ENCODE data around the gene TRIM22. TPM values are rescaled to one million over a fixed set of nuclear protein-coding genes. Genes with fewer than 3 reads are reported as not detected.

TRIM22 gene
- total RNA-seq, 6 experiments from 2014 or later: 77.9 to 131 (median 118) TPM

GRCh38 chr11:5749836-5750235, 60.2 kb downstream of the TRIM22 start:
- TF ChIP-seq CTCF (IDR thresholded peaks at IDR 0.05): no peak
- H3K27me3 Mint-ChIP-seq (ENCODE audit: insufficient read depth): 0 out of 2 replicates have a peak, but pooled peaks cover 2% of the 10 kb centered on the region
- no peaks in the 10 kb centered on the region for H3K36me3 Mint-ChIP-seq (ENCODE audit: low read depth)
- DNase-seq: no peak
- H3K27ac Mint-ChIP-seq: no peak overlapping the region
- no peaks in the 10 kb centered on the region for H3K9me3 Mint-ChIP-seq
- no peaks in the 10 kb centered on the region for H3K4me1 Mint-ChIP-seq (ENCODE audit: low read depth)
- no peak overlapping the region for H3K4me3 Mint-ChIP-seq

GRCh38 chr11:5753943-5754342, 64.4 kb downstream of the TRIM22 start, which contains the start of gene OR52N4:
Gene OR52N4, plus strand, starts transcription at chr11:5754243. Its CDS starts 498 bp downstream, at chr11:5754741.
- Mint-ChIP-seq H3K9me3 (no peaks in the 10 kb centered on the region), H3K36me3 (ENCODE audit: low read depth) (no peaks in the 10 kb centered on the region), H3K4me1 (ENCODE audit: low read depth) (no peaks in the 10 kb centered on the region), H3K4me3 (no peak within 1 kb of the TSS), H3K27me3 (ENCODE audit: insufficient read depth) (no peaks in the 10 kb centered on the region), H3K27ac (no peak within 1 kb of the TSS)
- TF ChIP-seq CTCF (IDR thresholded peaks at IDR 0.05): no peak
- no peak for DNase-seq

Other genes with a start within 250 kb of the TRIM22 start
- gene OR51I1, start 248.3 kb upstream of the TRIM22 start, total RNA-seq (2021; fragmentation: NEBNext Ultra II Directional; extraction: Animal tissue kit (Norgen Biotek cat#: 25700)): not detected
- not detected for gene OR51I2, start 240.5 kb upstream of the TRIM22 start, total RNA-seq (2021; fragmentation: NEBNext Ultra II Directional; extraction: Animal tissue kit (Norgen Biotek cat#: 25700))
- not detected for gene OR52D1, start 201.1 kb upstream of the TRIM22 start, total RNA-seq (2021; fragmentation: NEBNext Ultra II Directional; extraction: Animal tissue kit (Norgen Biotek cat#: 25700))
- gene UBQLN3, start 179.8 kb upstream of the TRIM22 start, total RNA-seq (2021; fragmentation: NEBNext Ultra II Directional; extraction: Animal tissue kit (Norgen Biotek cat#: 25700)): not detected
- under 1 TPM in 5 of 6 experiments, not detected in 1; 0.07 to 0.17 (median 0.11) TPM for gene UBQLNL, start 173.1 kb upstream of the TRIM22 start, total RNA-seq (2021; fragmentation: NEBNext Ultra II Directional; extraction: Animal tissue kit (Norgen Biotek cat#: 25700))
- not detected for gene OR52H1, start 141.2 kb upstream of the TRIM22 start, total RNA-seq (2021; fragmentation: NEBNext Ultra II Directional; extraction: Animal tissue kit (Norgen Biotek cat#: 25700))
- not detected for gene OR52B6, start 108.9 kb upstream of the TRIM22 start, total RNA-seq (2021; fragmentation: NEBNext Ultra II Directional; extraction: Animal tissue kit (Norgen Biotek cat#: 25700))
- 1 to 10 TPM; 4.0 to 9.0 (median 6.6) TPM for gene TRIM6, start 93.2 kb upstream of the TRIM22 start, total RNA-seq (2021; fragmentation: NEBNext Ultra II Directional; extraction: Animal tissue kit (Norgen Biotek cat#: 25700))
- 1 to 10 TPM; 3.8 to 6.9 (median 4.9) TPM for gene TRIM34, start 64.8 kb upstream of the TRIM22 start, total RNA-seq (2021; fragmentation: NEBNext Ultra II Directional; extraction: Animal tissue kit (Norgen Biotek cat#: 25700))
- 10 to 100 TPM; 35.7 to 49.4 (median 43.5) TPM for gene TRIM5, start 4.7 kb upstream of the TRIM22 start, total RNA-seq (2021; fragmentation: NEBNext Ultra II Directional; extraction: Animal tissue kit (Norgen Biotek cat#: 25700))
- gene OR56B1, start 46.7 kb downstream of the TRIM22 start, total RNA-seq (2021; fragmentation: NEBNext Ultra II Directional; extraction: Animal tissue kit (Norgen Biotek cat#: 25700)): not detected
- not detected for gene OR52N4, start 64.5 kb downstream of the TRIM22 start, total RNA-seq (2021; fragmentation: NEBNext Ultra II Directional; extraction: Animal tissue kit (Norgen Biotek cat#: 25700))
- not detected for gene OR52N5, start 93.6 kb downstream of the TRIM22 start, total RNA-seq (2021; fragmentation: NEBNext Ultra II Directional; extraction: Animal tissue kit (Norgen Biotek cat#: 25700))
- gene OR52N1, start 101.5 kb downstream of the TRIM22 start, total RNA-seq (2021; fragmentation: NEBNext Ultra II Directional; extraction: Animal tissue kit (Norgen Biotek cat#: 25700)): not detected
- not detected for gene OR52N2, start 119.1 kb downstream of the TRIM22 start, total RNA-seq (2021; fragmentation: NEBNext Ultra II Directional; extraction: Animal tissue kit (Norgen Biotek cat#: 25700))
- gene OR52E6, start 152.1 kb downstream of the TRIM22 start, total RNA-seq (2021; fragmentation: NEBNext Ultra II Directional; extraction: Animal tissue kit (Norgen Biotek cat#: 25700)): not detected
- not detected for gene OR52E8, start 167.9 kb downstream of the TRIM22 start, total RNA-seq (2021; fragmentation: NEBNext Ultra II Directional; extraction: Animal tissue kit (Norgen Biotek cat#: 25700))
- gene OR52E4, start 190.8 kb downstream of the TRIM22 start, total RNA-seq (2021; fragmentation: NEBNext Ultra II Directional; extraction: Animal tissue kit (Norgen Biotek cat#: 25700)): not detected
- not detected for gene OR52E5, start 203.4 kb downstream of the TRIM22 start, total RNA-seq (2021; fragmentation: NEBNext Ultra II Directional; extraction: Animal tissue kit (Norgen Biotek cat#: 25700))